MM.1S (cell line): ENCODE data around the gene CTSO.

Experiments used
- DNase-seq: peaks from one replicate; pipeline ENCODE4 v3.0.0-alpha.2; 2015
- H2AFZ ChIP-seq: fragments of 300-600 bp; sonication (generic); 2 replicates; pipeline ENCODE4 v1.6.0; 2016; ENCODE audit warnings: antibody characterized with exemption, low read length
- H3F3A ChIP-seq: fragments of 300-600 bp; sonication (generic); 2 replicates; pipeline ENCODE4 v1.6.1; 2016; ENCODE audit warnings: mild to moderate bottlenecking, antibody characterized with exemption, low read length, moderate library complexity, mixed read lengths; ENCODE audit not compliant: insufficient read depth
- H3K27ac ChIP-seq: fragments of 300-600 bp; sonication (generic); 2 replicates; pipeline ENCODE4 v1.5.1; 2016; ENCODE audit warnings: mild to moderate bottlenecking, low read length
- H3K27me3 ChIP-seq: fragments of 300-600 bp; sonication (generic); replicated peaks from 2 replicates; pipeline ENCODE4 v1.6.0; 2016; ENCODE audit warnings: low read length; ENCODE audit not compliant: insufficient read depth
- H3K36me3 ChIP-seq: fragments of 300-600 bp; sonication (generic); replicated peaks from 2 replicates; pipeline ENCODE4 v1.6.1; 2016; ENCODE audit warnings: mild to moderate bottlenecking, low read length, mixed read lengths; ENCODE audit not compliant: insufficient read depth
- H3K4me1 ChIP-seq: fragments of 300-600 bp; sonication (generic); 2 replicates; pipeline ENCODE4 v1.6.1; 2016; ENCODE audit warnings: low read length, mixed read lengths
- H3K4me2 ChIP-seq: fragments of 300-600 bp; sonication (generic); 2 replicates; pipeline ENCODE4 v1.6.0; 2016; ENCODE audit warnings: low read depth, low read length
- H3K4me3 ChIP-seq: fragments of 300-600 bp; sonication (generic); 2 replicates; pipeline ENCODE4 v1.5.1; 2016; ENCODE audit warnings: low read length, mixed read lengths
- H3K79me2 ChIP-seq: fragments of 300-600 bp; sonication (generic); 2 replicates; pipeline ENCODE4 v1.6.1; 2016; ENCODE audit warnings: mixed run types, low read length, mixed read lengths
- H3K9ac ChIP-seq: fragments of 300-600 bp; sonication (generic); 2 replicates; pipeline ENCODE4 v1.6.1; 2016; ENCODE audit warnings: low read length, mixed read lengths
- H3K9me2 ChIP-seq: fragments of 300-600 bp; sonication (generic); replicated peaks from 2 replicates; pipeline ENCODE4 v1.6.1; 2016; ENCODE audit warnings: mild to moderate bottlenecking, low read length, mixed read lengths; ENCODE audit not compliant: insufficient read depth
- H3K9me3 ChIP-seq: fragments of 300-600 bp; sonication (generic); replicated peaks from 2 replicates; pipeline ENCODE4 v1.6.1; 2016; ENCODE audit warnings: mild to moderate bottlenecking, low read length, mixed read lengths; ENCODE audit not compliant: insufficient read depth
- H4K20me1 ChIP-seq: fragments of 300-600 bp; sonication (generic); 2 replicates; pipeline ENCODE4 v1.6.1; 2016; ENCODE audit warnings: mild to moderate bottlenecking, low read length, moderate library complexity, mixed read lengths; ENCODE audit not compliant: insufficient read depth
- EZH2 ChIP-seq: fragments of 300-600 bp; sonication (generic); optimal IDR thresholded peaks from 2 replicates; pipeline ENCODE3; 2017; ENCODE audit warnings: low read depth, mild to moderate bottlenecking, antibody characterized with exemption, low read length, mixed read lengths
- EZH2phosphoT487 ChIP-seq: fragments of 300-600 bp; sonication (generic); IDR thresholded peaks from 2 replicates; pipeline ENCODE4 v1.6.1; 2018; ENCODE audit warnings: antibody characterized with exemption, low read length
- TF ChIP-seq, protein P1 (sequence below): fragments of 300-600 bp; sonication (generic); IDR thresholded peaks from 2 replicates; pipeline ENCODE4 v1.5.1; 2016; ENCODE audit warnings: antibody characterized with exemption, low read length, mixed read lengths

Gene CTSO, protein sequence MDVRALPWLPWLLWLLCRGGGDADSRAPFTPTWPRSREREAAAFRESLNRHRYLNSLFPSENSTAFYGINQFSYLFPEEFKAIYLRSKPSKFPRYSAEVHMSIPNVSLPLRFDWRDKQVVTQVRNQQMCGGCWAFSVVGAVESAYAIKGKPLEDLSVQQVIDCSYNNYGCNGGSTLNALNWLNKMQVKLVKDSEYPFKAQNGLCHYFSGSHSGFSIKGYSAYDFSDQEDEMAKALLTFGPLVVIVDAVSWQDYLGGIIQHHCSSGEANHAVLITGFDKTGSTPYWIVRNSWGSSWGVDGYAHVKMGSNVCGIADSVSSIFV

DNA sequence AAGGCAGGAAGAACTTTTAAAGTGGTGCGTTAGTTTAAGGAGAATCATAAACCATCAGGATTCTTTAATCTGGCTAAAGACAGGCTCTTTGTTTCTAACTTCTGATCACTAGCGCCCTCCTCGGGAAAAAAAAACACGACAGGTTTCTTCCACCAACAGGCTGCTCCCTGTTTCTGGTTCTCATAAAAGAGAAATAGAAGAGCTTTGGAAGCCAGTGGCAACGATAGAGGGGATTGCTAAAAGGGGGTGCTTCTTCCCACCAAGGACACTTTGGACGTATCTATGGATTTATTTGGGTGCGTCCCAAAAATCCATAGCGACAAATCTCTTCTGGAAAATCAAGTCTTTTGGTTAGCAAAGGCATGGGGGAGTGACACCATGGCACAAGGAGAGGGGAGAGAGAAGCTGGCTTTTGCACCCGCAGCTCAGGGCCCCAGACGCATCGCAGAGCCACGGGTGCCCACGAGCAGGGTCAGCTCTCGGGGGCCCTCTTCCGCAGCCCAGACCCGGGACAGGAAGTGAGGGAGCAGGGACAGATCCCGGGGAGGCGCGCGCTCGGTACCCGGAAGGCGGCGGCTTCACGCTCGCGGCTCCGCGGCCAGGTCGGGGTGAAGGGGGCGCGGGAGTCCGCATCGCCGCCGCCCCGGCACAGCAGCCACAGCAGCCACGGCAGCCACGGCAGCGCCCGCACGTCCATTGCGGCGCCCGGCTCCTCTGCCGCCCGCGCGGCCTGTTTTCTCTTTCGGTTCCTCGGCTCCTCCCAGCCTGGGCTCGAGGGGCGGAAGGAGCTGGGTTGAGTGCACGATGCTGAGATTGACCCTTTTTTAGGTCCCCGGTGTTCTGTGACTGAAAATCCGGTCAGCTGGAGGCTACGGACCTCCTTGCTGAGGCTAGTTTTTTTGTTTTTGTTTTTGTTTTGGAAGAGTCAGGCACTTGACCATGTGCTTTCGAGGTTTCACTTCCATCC is at the start of gene CTSO:
Gene CTSO, minus strand, starts transcription at position 716 of the 967 bp plus-strand sequence. Its CDS starts 19 bp downstream, at position 697.
- Histone ChIP-seq H3K9me2 (no peaks in the 10 kb centered on the region), H3F3A (peaks cover 13% of the 10 kb centered on the region), H3K9me3 (no peaks in the 10 kb centered on the region), H3K79me2 (0 out of 2 replicates have a peak, but pooled peaks cover 3% of the 10 kb centered on the region), H3K4me2 (peak within 1 kb of the TSS; percentile 91), H3K4me3 (peak within 1 kb of the TSS; percentile 92), H3K4me1 (peaks cover 4% of the 10 kb centered on the region), H2AFZ (peak within 1 kb of the TSS; percentile 97), H4K20me1 (no peaks in the 10 kb centered on the region), H3K36me3 (no peaks in the 10 kb centered on the region), H3K27ac (peak within 1 kb of the TSS; percentile 97), H3K9ac (peak within 1 kb of the TSS; percentile 97), H3K27me3 (no peaks in the 10 kb centered on the region)
- TF ChIP-seq EZH2phosphoT487 (no peak), EZH2 (no peak)
- TF ChIP-seq, protein P1, sequence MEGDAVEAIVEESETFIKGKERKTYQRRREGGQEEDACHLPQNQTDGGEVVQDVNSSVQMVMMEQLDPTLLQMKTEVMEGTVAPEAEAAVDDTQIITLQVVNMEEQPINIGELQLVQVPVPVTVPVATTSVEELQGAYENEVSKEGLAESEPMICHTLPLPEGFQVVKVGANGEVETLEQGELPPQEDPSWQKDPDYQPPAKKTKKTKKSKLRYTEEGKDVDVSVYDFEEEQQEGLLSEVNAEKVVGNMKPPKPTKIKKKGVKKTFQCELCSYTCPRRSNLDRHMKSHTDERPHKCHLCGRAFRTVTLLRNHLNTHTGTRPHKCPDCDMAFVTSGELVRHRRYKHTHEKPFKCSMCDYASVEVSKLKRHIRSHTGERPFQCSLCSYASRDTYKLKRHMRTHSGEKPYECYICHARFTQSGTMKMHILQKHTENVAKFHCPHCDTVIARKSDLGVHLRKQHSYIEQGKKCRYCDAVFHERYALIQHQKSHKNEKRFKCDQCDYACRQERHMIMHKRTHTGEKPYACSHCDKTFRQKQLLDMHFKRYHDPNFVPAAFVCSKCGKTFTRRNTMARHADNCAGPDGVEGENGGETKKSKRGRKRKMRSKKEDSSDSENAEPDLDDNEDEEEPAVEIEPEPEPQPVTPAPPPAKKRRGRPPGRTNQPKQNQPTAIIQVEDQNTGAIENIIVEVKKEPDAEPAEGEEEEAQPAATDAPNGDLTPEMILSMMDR: peak; percentile 70
- DNase-seq: peak; percentile 88

DNA sequence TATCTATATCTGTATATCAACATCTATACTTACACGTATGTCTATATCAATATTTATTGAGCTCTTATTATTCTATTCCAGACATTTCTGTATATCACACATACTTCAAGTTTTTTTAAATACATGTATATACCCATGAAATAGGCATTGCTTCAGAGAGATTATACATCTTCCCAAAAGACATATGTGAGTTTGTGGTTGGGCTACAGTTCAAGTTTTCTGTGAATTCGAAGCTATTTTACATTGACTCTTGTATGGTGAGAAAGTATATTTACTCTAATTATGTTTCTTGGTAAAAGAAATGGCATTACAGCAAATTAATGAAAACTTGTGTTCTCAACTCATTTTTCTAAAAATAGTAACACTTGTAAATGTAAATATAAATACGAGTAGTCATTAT is 46.8 kb upstream of the CTSO start:
- Histone ChIP-seq H4K20me1 (no peaks in the 10 kb centered on the region), H3K9ac (no peak overlapping the region), H3K27ac (no peak overlapping the region), H3F3A (no peaks in the 10 kb centered on the region), H3K4me1 (no peaks in the 10 kb centered on the region), H2AFZ (no peak overlapping the region), H3K9me3 (no peaks in the 10 kb centered on the region), H3K27me3 (no peaks in the 10 kb centered on the region), H3K4me3 (no peak overlapping the region), H3K9me2 (no peaks in the 10 kb centered on the region), H3K79me2 (no peaks in the 10 kb centered on the region), H3K36me3 (no peaks in the 10 kb centered on the region), H3K4me2 (no peak overlapping the region)
- DNase-seq: no peak
- TF ChIP-seq EZH2phosphoT487 (no peak), EZH2 (no peak)
- TF ChIP-seq, protein P1: no peak

DNA sequence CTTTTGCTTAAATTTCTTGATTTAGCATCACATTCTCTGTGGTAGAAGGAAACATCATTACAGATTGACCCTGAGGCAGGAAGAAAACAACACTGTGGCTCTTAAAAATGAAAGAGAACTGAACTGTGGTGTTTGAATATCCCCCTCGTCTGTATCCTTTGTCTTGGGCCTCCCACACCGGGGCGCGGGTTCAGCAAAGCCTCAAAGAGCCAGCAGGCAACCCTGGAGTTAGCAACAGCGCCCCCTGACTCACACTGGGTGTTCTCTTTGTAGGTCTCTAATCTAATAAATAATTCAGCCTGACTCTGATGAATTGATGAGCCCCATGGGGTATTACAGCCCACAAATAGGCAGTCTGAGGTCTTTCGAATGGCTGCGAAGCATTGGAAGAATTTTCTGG is 46.1 kb upstream of the CTSO start:
- H3K27me3 ChIP-seq: no peaks in the 10 kb centered on the region
- DNase-seq: no peak

More for the DNA sequence above, 46.1 kb upstream of the CTSO start:
- TF ChIP-seq, protein P1: no peak
- TF ChIP-seq EZH2phosphoT487: no peak
- no peak for TF ChIP-seq EZH2
- H3K9ac ChIP-seq: no peak overlapping the region
- no peaks in the 10 kb centered on the region for H3F3A ChIP-seq
- H3K27ac ChIP-seq: no peak overlapping the region
- no peaks in the 10 kb centered on the region for H3K9me2 ChIP-seq
- no peaks in the 10 kb centered on the region for H3K79me2 ChIP-seq
- H3K4me3 ChIP-seq: no peak overlapping the region
- no peak overlapping the region for H3K4me2 ChIP-seq
- H3K4me1 ChIP-seq: no peaks in the 10 kb centered on the region
- H3K36me3 ChIP-seq: no peaks in the 10 kb centered on the region
- no peak overlapping the region for H2AFZ ChIP-seq
- no peaks in the 10 kb centered on the region for H3K9me3 ChIP-seq
- no peaks in the 10 kb centered on the region for H4K20me1 ChIP-seq
